Measurements from ENCODE around the gene AZGP1. TPM values are rescaled to one million over a fixed set of nuclear protein-coding genes. Genes with fewer than 3 reads are reported as not detected.
"Not testable (repeated sequence)": the region's sequence is repeated elsewhere in the genome, so short reads cannot be mapped to it uniquely, and the experiment has no call there.

AZGP1 gene
- total RNA-seq, 2 donors from 2014 or later: 1,167 to 4,716 TPM

DNA sequence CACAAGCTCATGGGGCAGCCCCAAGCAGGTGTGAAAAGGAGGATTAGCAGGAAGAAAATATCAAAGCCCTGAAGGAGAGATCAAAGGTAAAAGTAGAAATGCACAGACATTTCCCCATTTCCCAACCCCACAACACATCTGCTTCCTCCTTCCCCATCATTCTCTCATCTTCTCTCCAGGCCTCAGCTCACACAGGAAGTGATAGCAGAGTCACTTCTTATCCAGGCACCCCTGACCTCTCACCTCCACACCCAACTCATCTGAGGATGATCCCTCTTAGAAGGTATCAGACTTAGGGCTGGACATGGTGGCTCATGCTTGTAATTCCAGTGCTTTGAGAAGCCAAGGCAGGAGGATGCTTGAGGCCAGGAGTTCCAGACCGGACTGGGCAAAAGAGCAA is 28.2 kb downstream of the AZGP1 start:
- no peak overlapping the region for H3K27ac ChIP-seq
- no peaks in the 10 kb centered on the region for H3K27me3 ChIP-seq (replicated peaks; ENCODE audit: insufficient read depth)
- no peak for DNase-seq (ENCODE audit: low spot score)
- WGBS: 92% methylated on average over 1 of the region's 1 CpG
- H3K4me3 ChIP-seq: no peak overlapping the region
- intact Hi-C loops (cut with DNase I): no loop called here
- H3K36me3 ChIP-seq: no peaks in the 10 kb centered on the region
- TF ChIP-seq, protein P1, sequence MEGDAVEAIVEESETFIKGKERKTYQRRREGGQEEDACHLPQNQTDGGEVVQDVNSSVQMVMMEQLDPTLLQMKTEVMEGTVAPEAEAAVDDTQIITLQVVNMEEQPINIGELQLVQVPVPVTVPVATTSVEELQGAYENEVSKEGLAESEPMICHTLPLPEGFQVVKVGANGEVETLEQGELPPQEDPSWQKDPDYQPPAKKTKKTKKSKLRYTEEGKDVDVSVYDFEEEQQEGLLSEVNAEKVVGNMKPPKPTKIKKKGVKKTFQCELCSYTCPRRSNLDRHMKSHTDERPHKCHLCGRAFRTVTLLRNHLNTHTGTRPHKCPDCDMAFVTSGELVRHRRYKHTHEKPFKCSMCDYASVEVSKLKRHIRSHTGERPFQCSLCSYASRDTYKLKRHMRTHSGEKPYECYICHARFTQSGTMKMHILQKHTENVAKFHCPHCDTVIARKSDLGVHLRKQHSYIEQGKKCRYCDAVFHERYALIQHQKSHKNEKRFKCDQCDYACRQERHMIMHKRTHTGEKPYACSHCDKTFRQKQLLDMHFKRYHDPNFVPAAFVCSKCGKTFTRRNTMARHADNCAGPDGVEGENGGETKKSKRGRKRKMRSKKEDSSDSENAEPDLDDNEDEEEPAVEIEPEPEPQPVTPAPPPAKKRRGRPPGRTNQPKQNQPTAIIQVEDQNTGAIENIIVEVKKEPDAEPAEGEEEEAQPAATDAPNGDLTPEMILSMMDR (IDR thresholded peaks at IDR 0.05): no peak
- no peak for TF ChIP-seq POLR2AphosphoS5 (IDR thresholded peaks at IDR 0.05)
- TF ChIP-seq POLR2A (IDR thresholded peaks at IDR 0.05): no peak
- no peaks in the 10 kb centered on the region for H3K9me3 ChIP-seq
- peaks cover 3% of the 10 kb centered on the region for H3K4me1 ChIP-seq (replicated peaks)

DNA sequence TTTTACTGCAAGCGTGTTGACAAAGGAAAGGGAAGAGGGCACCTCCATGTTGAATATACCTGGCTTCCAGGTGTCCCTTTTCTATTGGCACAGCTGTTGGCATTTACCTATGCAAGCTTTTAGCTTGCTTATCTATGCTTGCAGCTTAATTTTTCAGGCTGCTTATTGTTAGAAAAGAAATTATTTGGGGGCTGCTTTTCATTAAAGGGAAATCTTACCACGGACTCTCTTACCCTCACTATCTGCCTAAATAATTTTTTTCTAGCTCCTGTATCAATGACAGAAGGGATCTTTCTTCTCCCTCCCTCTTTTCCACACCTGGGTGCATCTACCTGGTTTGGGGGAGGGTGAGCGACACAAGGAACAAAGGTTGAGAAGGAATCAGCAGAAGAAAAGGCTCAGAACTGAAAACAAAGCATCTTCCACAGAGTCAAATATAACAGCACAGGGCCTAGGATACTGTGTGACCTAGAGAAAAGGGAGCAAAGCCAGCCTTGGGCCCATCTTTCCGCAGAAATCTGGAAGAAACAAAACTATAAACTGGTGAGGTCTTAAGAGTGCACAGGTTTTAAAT is 31.2 kb downstream of the AZGP1 start:
- H3K27ac ChIP-seq: no peak overlapping the region

DNA sequence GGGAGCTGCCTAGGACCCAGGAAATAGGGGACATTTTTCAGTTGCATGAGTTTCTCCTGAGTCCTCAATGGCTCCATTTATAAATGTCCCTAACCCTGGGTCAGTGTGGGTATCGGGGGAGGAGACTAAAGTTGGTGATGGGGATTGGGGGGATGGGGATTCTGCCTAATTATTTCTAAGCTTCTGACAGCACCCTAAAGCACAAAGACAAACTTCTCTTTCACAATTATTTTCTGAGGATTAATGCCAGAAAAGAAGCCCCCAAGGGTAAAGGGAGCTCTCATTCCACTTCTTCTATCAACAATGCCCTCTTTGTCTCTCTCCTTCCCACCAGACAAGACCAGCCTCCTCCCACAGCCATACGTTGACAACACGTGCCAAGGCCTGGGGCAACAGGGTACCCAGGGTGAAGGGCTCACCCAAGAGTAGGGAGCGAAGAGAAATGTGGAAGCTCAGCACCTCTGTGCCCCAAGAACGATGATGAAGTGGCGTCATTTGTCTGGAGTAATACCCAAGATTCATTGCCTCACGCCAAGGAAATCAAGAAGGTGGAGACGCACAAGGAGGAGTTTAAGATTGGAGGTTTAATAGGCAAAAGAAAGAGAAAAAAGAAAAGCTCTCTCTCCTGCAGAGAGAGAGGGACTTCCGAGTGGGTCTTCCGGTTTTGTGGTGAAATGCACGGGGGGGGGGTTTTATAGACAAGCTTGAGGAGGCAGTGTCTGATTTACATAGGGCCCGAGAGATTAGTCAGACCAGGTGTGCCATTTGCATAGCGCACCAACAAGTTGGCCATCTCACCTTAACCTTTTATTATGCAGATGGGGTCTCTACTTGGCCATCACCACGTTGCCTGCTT is 32.0 kb downstream of the AZGP1 start:
- DNase-seq (ENCODE audit: low spot score): no peak

More for the DNA sequence above, 31.2 kb downstream of the AZGP1 start:
- intact Hi-C loops (cut with DNase I): no loop called here
- Histone ChIP-seq H3K27me3 (replicated peaks; ENCODE audit: insufficient read depth) (no peaks in the 10 kb centered on the region), H3K4me1 (replicated peaks) (peaks cover 3% of the 10 kb centered on the region), H3K36me3 (no peaks in the 10 kb centered on the region), H3K4me3 (no peak overlapping the region), H3K9me3 (no peaks in the 10 kb centered on the region)
- no peak for DNase-seq (ENCODE audit: low spot score)
- TF ChIP-seq POLR2A (IDR thresholded peaks at IDR 0.05) (no peak), POLR2AphosphoS5 (IDR thresholded peaks at IDR 0.05) (no peak)
- TF ChIP-seq, protein P1 (IDR thresholded peaks at IDR 0.05): no peak
- WGBS: 32% methylated on average over 4 of the region's 4 CpGs

DNA sequence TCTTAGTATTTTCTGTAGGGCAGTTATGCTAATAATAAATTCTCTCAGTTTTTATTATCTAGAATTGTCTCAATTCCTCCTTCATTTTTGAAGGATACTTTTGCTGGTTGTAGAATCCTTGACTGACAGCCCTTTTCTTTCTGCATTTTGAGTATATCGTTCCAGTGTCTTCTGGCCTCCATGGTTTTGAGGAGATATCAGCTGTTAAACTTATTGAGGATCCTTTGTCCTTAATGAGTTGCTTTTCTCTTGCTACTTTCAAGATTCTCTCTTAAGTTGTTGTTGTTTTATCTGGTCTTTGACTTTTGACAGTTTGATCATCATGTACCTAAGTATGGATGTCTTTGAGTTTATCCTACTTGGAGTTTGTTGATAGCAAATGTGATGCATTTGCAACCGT is 37.5 kb downstream of the AZGP1 start:
- TF ChIP-seq, protein P1 (IDR thresholded peaks at IDR 0.05): no peak
- no peaks in the 10 kb centered on the region for H3K9me3 ChIP-seq
- no peaks in the 10 kb centered on the region for H3K36me3 ChIP-seq
- H3K4me3 ChIP-seq: no peak overlapping the region
- intact Hi-C loops (cut with DNase I): no loop called here
- WGBS: 97% methylated on average over 2 of the region's 2 CpGs
- DNase-seq (ENCODE audit: low spot score): no peak
- no peak overlapping the region for H3K27ac ChIP-seq
- H3K4me1 ChIP-seq (replicated peaks): no peaks in the 10 kb centered on the region
- H3K27me3 ChIP-seq (replicated peaks; ENCODE audit: insufficient read depth): no peaks in the 10 kb centered on the region

More for the DNA sequence above, 32.0 kb downstream of the AZGP1 start:
- H3K4me1 ChIP-seq (replicated peaks): no peaks in the 10 kb centered on the region
- 25% methylated on average over 14 of the region's 14 CpGs for WGBS
- no peak for TF ChIP-seq POLR2AphosphoS5 (IDR thresholded peaks at IDR 0.05)
- TF ChIP-seq, protein P1 (IDR thresholded peaks at IDR 0.05): no peak
- no peak for TF ChIP-seq POLR2A (IDR thresholded peaks at IDR 0.05)
- H3K4me3 ChIP-seq: no peak overlapping the region
- intact Hi-C loops (cut with DNase I): no loop called here
- no peaks in the 10 kb centered on the region for H3K36me3 ChIP-seq
- H3K9me3 ChIP-seq: no peaks in the 10 kb centered on the region
- H3K27ac ChIP-seq: no peak overlapping the region
- no peaks in the 10 kb centered on the region for H3K27me3 ChIP-seq (replicated peaks; ENCODE audit: insufficient read depth)

DNA sequence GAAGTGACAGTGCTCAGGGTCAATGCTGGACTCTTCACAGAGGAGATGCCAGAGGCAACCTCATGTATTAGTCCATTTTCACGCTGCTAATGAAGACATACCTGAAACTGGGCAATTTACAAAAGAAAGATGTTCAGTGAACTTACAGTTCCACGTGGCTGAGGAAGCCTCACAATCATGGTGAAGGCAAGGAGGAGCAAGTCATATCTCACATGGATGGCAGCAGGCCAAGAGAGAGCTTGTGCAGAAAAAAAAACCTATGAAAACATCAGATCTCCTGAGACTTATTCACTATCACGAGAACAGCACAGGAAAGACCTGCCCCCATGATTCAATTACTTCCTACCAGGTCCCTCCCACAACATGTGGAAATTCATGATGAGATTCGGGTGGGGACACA is 40.8 kb downstream of the AZGP1 start:
- H3K36me3 ChIP-seq; DNase-seq (ENCODE audit: low spot score); H3K9me3 ChIP-seq; H3K27me3 ChIP-seq (replicated peaks; ENCODE audit: insufficient read depth); H3K27ac ChIP-seq; H3K4me3 ChIP-seq; intact Hi-C loops (cut with DNase I); H3K4me1 ChIP-seq (replicated peaks): not testable (repeated sequence)
- WGBS: 52% methylated on average over 4 of the region's 4 CpGs
